Smooth muscle cell (in vitro differentiated cells): ENCODE results near the gene ZXDC. TPM values are rescaled to one million over a fixed set of nuclear protein-coding genes. Genes with fewer than 3 reads are reported as not detected.

Experiments used
- DNase-seq: peaks from one replicate; lab custom pipeline; 2025; ENCODE audit not compliant: unreplicated experiment; lab: John Stamatoyannopoulos, UW
- H2AFZ ChIP-seq: fragments of 200-600 bp; sonication (generic); 2 replicates; pipeline ENCODE4 v1.6.0; 2016; ENCODE audit warnings: antibody characterized with exemption, low read depth, mild to moderate bottlenecking
- H3F3A ChIP-seq: fragments of 200-600 bp; sonication (generic); 2 replicates; pipeline ENCODE4 v1.6.0; 2017; ENCODE audit warnings: antibody characterized with exemption, low read depth
- H3K27ac ChIP-seq: fragments of 200-600 bp; sonication (generic); 2 replicates; pipeline ENCODE4 v1.5.1; 2016; ENCODE audit warnings: low read depth, mild to moderate bottlenecking
- H3K27me3 ChIP-seq: fragments of 200-600 bp; sonication (generic); 2 replicates; pipeline ENCODE4 v1.6.1; 2016; ENCODE audit warnings: low read depth, mild to moderate bottlenecking
- H3K36me3 ChIP-seq: fragments of 200-600 bp; sonication (generic); 2 replicates; pipeline ENCODE4 v1.5.1; 2016; ENCODE audit warnings: low read depth
- H3K4me1 ChIP-seq: fragments of 200-600 bp; sonication (generic); 2 replicates; pipeline ENCODE4 v1.5.1; 2016; ENCODE audit warnings: low read depth
- H3K4me2 ChIP-seq: fragments of 200-600 bp; sonication (generic); 2 replicates; pipeline ENCODE4 v1.6.0; 2016; ENCODE audit warnings: mild to moderate bottlenecking
- H3K4me3 ChIP-seq: fragments of 200-600 bp; sonication (generic); 2 replicates; pipeline ENCODE4 v1.5.1; 2016; ENCODE audit warnings: mild to moderate bottlenecking
- H3K79me2 ChIP-seq: fragments of 200-600 bp; sonication (generic); 2 replicates; pipeline ENCODE4 v1.6.0; 2016; ENCODE audit warnings: low read depth, mild to moderate bottlenecking
- H3K9ac ChIP-seq: fragments of 200-600 bp; sonication (generic); 2 replicates; pipeline ENCODE4 v1.6.0; 2016; ENCODE audit warnings: low read depth
- H3K9me3 ChIP-seq: fragments of 200-600 bp; sonication (generic); replicated peaks from 2 replicates; pipeline ENCODE4 v1.5.1; 2016; ENCODE audit warnings: low read depth
- H4K20me1 ChIP-seq: fragments of 200-600 bp; sonication (generic); 2 replicates; pipeline ENCODE4 v1.6.0; 2016; ENCODE audit warnings: low read depth
- CTCF ChIP-seq: fragments of 200-600 bp; sonication (generic); IDR thresholded peaks from 2 replicates; pipeline ENCODE4 v1.5.1; 2017; ENCODE audit warnings: borderline replicate concordance, mild to moderate bottlenecking, antibody characterized with exemption; ENCODE audit not compliant: insufficient read depth, poor library complexity, severe bottlenecking
- WGBS: methylation state at CpG from one replicate; pipeline ENCODE4 v1.1.7; 2016; ENCODE audit warnings: low lambda C conversion rate; 5-methylcytosine and 5-hydroxymethylcytosine counted together
- polyA plus RNA-seq: library from polyadenylated mRNA; unstranded; fragments of >200 nt; fragmentation: Nextera tagmentation; extraction: Ambion mirVana; gene quantifications from 2 replicates; pipeline ENCODE4 v1.2.1, GENCODE V29; 2016
- total RNA-seq: library from RNA; depleted of rRNA; stranded (reverse); fragments of >200 nt; gene quantifications from 2 replicates; pipeline ENCODE4 v1.2.3, GENCODE V29; 2014

Gene ZXDC
- total and polyA plus RNA-seq, 2 experiments from 2014 or later: 9.2 to 20.4 TPM

GRCh38 chr3:126512026-126512425, 36.3 kb upstream of the ZXDC start:
- H3K27ac ChIP-seq: no peak overlapping the region
- H3K4me1 ChIP-seq: no peaks in the 10 kb centered on the region
- H3K79me2 ChIP-seq: no peaks in the 10 kb centered on the region
- H3K9ac ChIP-seq: no peak overlapping the region
- no peak overlapping the region for H3K4me3 ChIP-seq
- H3K9me3 ChIP-seq: no peaks in the 10 kb centered on the region
- no peaks in the 10 kb centered on the region for H3K27me3 ChIP-seq
- H2AFZ ChIP-seq: no peak overlapping the region
- DNase-seq: no peak
- 81% methylated on average over 7 of the region's 7 CpGs for WGBS
- TF ChIP-seq CTCF: no peak
- no peaks in the 10 kb centered on the region for H4K20me1 ChIP-seq
- H3K4me2 ChIP-seq: no peak overlapping the region
- H3F3A ChIP-seq: no peaks in the 10 kb centered on the region
- no peaks in the 10 kb centered on the region for H3K36me3 ChIP-seq

- Histone ChIP-seq H3K79me2 (no peaks in the 10 kb centered on the region), H3K27ac (no peak overlapping the region), H3K36me3 (no peaks in the 10 kb centered on the region), H3K9me3 (no peaks in the 10 kb centered on the region), H3K4me1 (no peaks in the 10 kb centered on the region), H3F3A (no peaks in the 10 kb centered on the region), H4K20me1 (no peaks in the 10 kb centered on the region), H3K9ac (no peak overlapping the region), H3K4me3 (no peak overlapping the region), H3K4me2 (no peak overlapping the region), H2AFZ (no peak overlapping the region), H3K27me3 (no peaks in the 10 kb centered on the region)
- TF ChIP-seq CTCF: no peak
- 90% methylated on average over 7 of the region's 7 CpGs for WGBS
- DNase-seq: no peak
Observed at GRCh38 chr3:126511291-126511690, 35.6 kb upstream of the ZXDC start.

GRCh38 chr3:126510308-126510910, 34.7 kb upstream of the ZXDC start:
- H3K27ac ChIP-seq: no peak overlapping the region

More at GRCh38 chr3:126510308-126510910, 34.7 kb upstream of the ZXDC start:
- Histone ChIP-seq H3K9me3 (no peaks in the 10 kb centered on the region), H3K79me2 (no peaks in the 10 kb centered on the region), H3K4me1 (no peaks in the 10 kb centered on the region), H3K9ac (no peak overlapping the region), H3K27me3 (no peaks in the 10 kb centered on the region), H2AFZ (no peak overlapping the region), H3K4me2 (no peak overlapping the region), H3F3A (no peaks in the 10 kb centered on the region), H3K36me3 (no peaks in the 10 kb centered on the region), H3K4me3 (no peak overlapping the region), H4K20me1 (no peaks in the 10 kb centered on the region)
- WGBS: 86% methylated on average over 22 of the region's 22 CpGs
- TF ChIP-seq CTCF: no peak
- DNase-seq: no peak
